ENCODE measurements around the gene ITPR1.

The ITPR1 gene

GRCh38 chr3:4804161-4805058, 311.3 kb downstream of the ITPR1 start:
- DNase-seq (ENCODE audit: extremely low read depth, low read depth), result no peak
- TF ChIP-seq, protein P1, sequence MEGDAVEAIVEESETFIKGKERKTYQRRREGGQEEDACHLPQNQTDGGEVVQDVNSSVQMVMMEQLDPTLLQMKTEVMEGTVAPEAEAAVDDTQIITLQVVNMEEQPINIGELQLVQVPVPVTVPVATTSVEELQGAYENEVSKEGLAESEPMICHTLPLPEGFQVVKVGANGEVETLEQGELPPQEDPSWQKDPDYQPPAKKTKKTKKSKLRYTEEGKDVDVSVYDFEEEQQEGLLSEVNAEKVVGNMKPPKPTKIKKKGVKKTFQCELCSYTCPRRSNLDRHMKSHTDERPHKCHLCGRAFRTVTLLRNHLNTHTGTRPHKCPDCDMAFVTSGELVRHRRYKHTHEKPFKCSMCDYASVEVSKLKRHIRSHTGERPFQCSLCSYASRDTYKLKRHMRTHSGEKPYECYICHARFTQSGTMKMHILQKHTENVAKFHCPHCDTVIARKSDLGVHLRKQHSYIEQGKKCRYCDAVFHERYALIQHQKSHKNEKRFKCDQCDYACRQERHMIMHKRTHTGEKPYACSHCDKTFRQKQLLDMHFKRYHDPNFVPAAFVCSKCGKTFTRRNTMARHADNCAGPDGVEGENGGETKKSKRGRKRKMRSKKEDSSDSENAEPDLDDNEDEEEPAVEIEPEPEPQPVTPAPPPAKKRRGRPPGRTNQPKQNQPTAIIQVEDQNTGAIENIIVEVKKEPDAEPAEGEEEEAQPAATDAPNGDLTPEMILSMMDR (IDR thresholded peaks at IDR 0.05; ENCODE audit: low read depth, low read length), result no peak

DNA sequence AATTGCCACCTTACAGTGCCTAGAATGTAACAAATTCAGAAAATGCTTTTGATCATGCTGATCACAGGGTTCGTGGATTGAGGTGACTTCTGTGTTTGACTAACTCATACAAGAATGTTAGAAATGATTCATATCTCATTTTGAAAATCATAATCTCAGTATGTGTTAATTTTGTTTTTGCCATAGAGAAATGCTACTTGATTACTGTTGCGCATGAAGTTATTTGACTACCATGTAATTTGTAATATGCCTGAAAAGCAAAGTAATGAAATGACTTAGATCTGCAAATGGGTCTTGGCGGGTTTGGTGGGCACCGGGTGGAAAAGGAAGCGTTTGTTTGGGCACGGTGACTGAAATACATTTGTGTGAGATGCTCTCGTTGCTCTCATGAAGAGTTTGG, 312.5 kb downstream of the ITPR1 start:
- TF ChIP-seq, protein P1 (IDR thresholded peaks at IDR 0.05; ENCODE audit: low read depth, low read length), result no peak

DNA sequence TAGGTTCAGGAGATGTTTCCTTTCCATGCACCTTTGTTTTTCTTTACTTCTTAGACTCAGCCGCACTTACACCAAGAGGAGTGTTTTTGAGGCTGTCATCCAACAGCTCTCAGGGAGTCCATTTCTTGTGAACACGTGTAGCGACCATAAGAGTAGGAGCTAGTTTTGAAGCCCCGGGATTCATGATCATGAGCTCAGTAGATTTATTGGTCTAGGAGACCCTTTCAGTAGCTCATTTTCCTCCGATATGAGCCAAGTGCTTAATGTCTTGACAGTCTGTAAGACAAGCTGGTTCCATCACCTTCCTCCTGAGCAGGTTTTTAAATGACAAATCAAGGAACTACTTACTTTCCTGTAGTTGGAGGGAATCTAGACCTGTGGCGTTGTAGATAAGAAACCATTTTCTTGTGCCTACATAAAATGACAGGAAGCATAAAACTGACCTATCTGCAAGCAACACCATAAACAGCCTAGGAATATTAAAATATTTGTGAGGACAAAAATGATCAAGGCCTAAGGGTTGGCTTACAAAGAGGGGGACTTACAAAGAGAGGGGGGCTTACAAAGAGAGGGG, 313.5 kb downstream of the ITPR1 start:
- DNase-seq (ENCODE audit: extremely low read depth, low read depth), result no peak
- TF ChIP-seq, protein P1 (IDR thresholded peaks at IDR 0.05; ENCODE audit: low read depth, low read length), result no peak

More for the DNA sequence above, 312.5 kb downstream of the ITPR1 start:
- no peak for DNase-seq (ENCODE audit: extremely low read depth, low read depth)

DNA sequence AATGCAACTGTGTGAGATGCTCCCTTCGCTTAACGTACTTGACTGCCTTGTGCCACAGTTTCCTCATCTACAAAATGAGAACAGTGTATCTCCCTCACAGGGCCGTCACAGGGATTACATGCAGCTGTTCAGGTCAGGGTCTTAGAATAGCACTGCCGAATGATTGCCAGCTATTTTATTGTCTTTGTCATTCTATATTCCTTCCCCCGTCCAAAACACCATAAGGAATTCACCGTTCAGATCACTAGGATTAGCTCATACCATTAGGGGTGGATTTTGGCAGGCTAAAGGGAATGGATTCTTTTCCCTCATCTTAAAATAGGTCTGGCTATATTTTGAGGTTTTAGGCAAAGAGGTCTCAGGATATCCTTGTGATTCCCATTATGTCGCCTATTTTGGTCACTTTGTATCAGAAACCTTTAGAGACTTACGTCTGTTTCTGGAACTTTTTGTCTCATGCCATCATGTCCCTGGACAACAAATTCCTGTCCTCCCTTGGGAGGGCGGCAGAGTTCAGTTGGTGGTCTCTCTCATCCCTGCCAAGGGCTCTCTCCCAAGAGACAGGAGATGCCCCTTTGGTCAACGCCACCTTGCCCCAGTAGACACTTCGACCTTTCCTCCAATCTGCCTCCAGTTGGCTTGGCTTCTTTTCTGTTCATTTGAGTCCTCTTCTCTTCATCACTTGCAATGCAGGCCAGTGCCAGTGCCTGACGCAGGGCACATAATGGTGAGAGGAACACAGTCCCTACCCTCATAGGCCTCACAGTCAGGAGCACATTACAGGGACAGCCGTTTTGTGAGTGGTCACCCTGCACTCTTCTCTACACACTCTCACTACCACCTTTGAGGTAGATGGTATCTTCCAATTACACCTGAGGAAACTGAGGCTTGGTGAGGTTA, 314.5 kb downstream of the ITPR1 start:
- TF ChIP-seq, protein P1 (IDR thresholded peaks at IDR 0.05; ENCODE audit: low read depth, low read length), result no peak
- no peak for DNase-seq (ENCODE audit: extremely low read depth, low read depth)

DNA sequence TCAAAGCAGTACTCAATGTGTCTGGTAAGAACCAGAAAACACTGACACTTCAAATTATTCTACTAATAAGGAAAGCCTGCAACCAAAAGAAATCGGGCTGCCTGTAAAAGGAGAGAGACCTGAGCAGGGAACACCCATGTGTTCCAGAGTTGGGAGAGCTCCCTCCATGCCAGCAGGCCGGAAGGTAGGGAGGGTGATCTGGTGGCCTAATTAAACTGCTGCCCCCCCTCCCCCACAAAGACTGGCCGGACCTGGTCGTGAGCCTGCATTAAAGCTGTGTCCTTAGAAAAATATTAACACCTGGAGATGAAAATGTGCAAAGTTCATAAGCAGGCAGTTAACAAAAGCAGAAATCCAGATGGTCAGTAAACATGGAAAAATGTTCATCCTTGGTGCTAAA, 315.5 kb downstream of the ITPR1 start:
- no peak for DNase-seq (ENCODE audit: extremely low read depth, low read depth)
- TF ChIP-seq, protein P1 (IDR thresholded peaks at IDR 0.05; ENCODE audit: low read depth, low read length), result no peak

- TF ChIP-seq, protein P1 (IDR thresholded peaks at IDR 0.05; ENCODE audit: low read depth, low read length), result no peak
- no peak for DNase-seq (ENCODE audit: extremely low read depth, low read depth)
Measured at GRCh38 chr3:4809922-4810321, 316.8 kb downstream of the ITPR1 start.
